HG02852 (cell line): ENCODE measurements around the gene ROBO1.
"Not testable (repeated sequence)": the region's sequence is repeated elsewhere in the genome, so short reads cannot be mapped to it uniquely, and the experiment has no call there.

Source experiments
- ATAC-seq: cut with Tn5 transposase; IDR thresholded peaks from one replicate; pipeline ENCODE4 v1.9.1; 2021; ENCODE audit warnings: mild to moderate bottlenecking, moderate library complexity; ENCODE audit not compliant: unreplicated experiment

Gene ROBO1

DNA sequence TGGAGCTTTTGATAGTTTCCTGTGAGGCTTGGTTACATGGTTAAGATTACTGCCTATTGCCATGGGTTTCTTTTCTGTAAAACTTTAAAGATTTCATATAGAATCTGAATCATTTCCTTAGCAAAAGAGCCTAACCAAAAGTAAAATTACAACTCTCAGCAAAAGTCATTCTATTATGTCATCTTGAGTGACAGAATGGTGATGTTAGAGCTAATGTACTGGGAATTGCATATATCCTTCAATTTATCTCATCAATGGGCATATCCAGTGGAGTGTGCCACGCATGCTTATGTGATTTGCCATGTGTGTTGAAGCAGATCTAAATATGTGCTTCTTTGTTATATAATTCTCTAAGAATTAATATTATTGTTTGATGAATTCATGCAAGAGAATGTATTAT lies 212.1 kb downstream of the ROBO1 start:
- no peak for ATAC-seq

DNA sequence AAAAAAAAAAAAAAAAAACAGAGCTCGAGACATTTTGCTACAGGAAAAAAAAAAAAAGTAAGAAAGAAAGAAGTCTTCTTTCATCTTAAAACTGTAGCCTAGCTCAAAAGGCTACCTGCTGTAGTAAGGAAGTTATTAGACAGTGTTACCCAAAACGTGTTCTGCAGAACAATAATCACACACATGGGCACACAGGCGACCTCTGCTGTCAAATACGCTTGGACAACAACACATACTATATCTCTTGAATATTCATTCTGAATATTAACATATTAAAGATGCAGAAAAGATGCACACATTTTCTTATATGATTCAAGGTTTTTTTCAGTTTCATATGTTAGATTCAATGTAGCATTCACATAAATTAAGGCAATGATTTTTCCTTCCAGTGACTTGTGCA lies 215.8 kb downstream of the ROBO1 start:
- ATAC-seq: no peak

- no peak for ATAC-seq
Measured at GRCh38 chr3:79551321-79551892, 216.4 kb downstream of the ROBO1 start.

DNA sequence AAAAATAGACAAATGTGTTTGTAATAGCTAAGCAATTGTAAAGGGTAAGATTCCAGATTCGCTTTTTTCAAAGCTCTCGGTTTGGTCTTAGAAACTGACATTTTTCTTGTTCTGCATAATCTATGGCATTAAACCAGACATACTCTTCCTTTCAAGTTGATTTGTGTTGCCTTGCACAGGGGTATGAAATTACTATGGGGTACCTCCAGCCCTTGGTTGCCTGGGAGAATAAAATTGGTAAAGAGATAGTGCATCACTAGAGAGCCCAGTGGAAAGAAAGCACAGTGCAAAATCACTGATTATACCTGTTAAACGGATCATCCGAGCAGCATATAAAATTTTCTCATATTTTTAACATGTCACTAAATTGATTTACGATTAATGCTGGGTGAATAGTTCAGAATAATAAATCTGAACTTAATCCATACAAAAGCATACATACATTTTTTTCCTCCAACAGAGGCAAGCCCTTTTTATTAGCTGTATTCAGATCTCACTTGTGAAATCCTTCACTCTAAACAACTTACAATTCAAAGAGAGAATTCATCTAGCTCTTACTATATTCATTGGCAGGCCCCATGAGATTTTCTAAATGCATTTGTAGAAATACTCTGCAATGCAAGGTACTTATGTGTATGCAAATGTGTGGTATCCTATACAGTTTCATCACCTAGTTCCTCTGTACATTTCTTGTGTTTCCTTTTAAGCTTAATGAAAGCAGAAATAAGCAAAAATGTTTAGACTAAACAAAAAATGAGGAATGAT lies 224.4 kb downstream of the ROBO1 start:
- ATAC-seq: no peak

GRCh38 chr3:79534727-79535126 lies 233.1 kb downstream of the ROBO1 start:
- ATAC-seq: no peak

DNA sequence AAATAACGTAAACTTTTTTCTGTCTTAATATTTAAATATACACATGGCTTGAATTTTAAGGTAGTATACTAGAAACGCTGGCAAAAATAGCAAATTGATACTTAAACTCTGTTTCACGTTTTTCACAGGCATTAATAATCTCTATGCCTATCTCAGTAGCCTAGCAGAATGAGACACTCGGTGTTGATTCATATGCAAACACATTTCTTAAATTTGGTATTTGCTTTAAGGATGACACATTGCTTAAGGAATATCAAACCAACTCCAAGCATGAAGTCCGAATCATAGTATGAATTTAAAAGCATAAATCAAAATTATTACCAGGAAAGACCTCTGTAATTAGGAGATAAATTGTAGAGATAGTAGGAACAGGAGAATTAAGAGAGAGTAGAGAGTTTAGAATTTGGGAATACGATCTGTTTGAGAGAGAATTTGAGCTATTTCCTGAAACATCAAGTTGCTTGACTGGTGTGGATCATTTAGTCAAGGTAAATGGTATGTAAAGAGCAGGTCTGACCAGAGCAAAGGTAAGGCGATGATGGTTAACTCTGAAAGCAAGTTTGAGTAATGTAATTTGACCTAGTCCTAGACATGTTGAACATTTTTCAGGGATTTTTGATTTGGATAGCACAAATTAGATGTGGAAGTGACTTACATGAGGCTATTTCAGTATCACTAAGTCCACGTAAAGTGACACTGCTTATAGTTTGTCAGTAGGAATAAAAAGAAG lies 236.1 kb downstream of the ROBO1 start:
- no peak for ATAC-seq

DNA sequence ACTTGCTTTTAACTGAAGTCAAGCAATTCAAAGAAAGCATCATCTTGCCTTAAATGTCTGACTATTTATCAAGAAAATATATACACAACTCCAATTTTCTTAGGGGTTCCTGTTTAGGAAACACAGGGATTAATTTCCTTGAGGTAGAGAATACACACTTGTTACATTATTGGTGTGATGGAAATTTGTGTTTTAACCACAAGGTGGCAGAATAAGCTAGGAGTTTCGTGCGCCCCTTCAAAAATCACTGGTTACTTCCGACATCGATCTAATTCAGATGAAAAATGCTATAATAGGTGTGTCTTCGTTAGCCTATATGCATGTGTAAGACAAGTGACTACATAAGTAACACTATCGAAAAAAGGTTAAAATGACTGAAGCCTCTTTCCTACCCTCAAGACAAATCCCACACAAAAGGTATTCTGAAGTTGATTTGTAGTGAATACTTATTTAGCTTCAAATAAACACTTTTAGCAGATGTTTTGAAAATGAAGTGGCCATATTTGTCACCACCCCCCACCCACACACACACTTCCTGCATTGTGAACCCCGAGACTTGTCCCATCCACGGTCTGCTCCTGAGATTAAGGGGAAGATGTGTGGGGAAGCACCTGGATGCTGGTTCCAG lies 246.5 kb downstream of the ROBO1 start:
- peak; percentile 67 for ATAC-seq

GRCh38 chr3:79517766-79518413 lies 249.9 kb downstream of the ROBO1 start:
- no peak for ATAC-seq

GRCh38 chr3:79516795-79517194 lies 251.0 kb downstream of the ROBO1 start:
- ATAC-seq: no peak

GRCh38 chr3:79515072-79515471 lies 252.7 kb downstream of the ROBO1 start:
- no peak for ATAC-seq

DNA sequence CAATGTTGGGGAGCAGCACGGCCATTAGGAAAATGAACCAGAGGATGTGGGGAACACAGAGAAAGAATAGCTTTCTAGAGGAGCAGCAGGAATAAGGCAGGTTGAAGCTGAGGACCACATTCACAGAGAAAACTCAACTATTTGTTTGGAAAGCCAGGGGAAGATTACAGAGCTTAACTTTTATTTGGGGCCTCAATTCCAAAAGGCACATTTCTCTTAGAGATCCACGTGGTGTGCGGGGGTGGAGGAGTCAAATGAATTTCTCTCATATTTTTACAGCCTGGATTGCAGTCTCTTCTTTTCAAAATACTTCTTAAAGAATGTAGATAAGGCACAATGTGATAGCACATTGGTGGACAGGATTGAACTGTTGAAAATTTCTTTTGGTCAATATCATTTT lies 253.7 kb downstream of the ROBO1 start:
- no peak for ATAC-seq

DNA sequence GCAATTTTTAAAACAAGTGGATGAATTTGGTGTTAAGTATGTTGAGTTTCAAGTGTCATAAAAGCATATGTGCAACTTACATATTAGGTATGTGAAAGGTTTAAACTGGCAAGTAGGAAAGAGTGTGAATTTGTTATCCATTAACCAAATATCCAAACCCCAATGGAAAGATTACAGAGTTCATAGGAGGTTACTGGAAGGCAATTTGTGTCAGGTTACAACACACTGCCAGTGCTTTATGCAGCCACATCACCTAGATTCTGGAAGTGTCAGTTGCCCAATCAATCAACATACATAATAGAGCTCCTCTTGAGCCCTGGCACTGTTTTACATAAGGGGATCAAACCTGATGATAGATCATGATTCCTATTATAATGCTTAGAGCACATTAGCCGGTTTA lies 261.0 kb downstream of the ROBO1 start:
- ATAC-seq: no peak

- not testable (repeated sequence) for ATAC-seq
Measured at GRCh38 chr3:79502216-79502681, 265.5 kb downstream of the ROBO1 start.

GRCh38 chr3:79497447-79498111 lies 270.2 kb downstream of the ROBO1 start:
- no peak for ATAC-seq

GRCh38 chr3:79491029-79491641 lies 276.7 kb downstream of the ROBO1 start:
- ATAC-seq: no peak

- ATAC-seq: no peak
Measured at GRCh38 chr3:79490165-79491028, 277.4 kb downstream of the ROBO1 start.

- no peak for ATAC-seq
Measured at GRCh38 chr3:79488407-79488806, 279.4 kb downstream of the ROBO1 start.

DNA sequence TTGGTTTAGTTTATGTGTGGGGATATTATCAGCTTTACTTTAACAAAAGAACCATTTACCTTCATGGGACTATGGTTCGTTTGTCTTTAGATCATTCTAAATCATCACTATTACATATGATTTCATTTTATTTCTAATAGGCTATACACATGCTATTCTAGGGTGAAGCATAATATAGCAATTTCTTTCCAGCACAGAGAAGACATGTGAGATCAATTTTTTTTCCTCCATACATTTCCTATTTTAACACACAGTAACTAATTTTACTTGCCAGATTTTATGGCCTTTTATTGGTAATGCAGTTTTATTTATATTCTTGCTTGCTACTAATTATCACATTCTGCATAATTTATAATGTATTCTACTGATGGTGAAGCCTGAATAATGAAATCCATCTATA lies 287.1 kb downstream of the ROBO1 start:
- no peak for ATAC-seq

- ATAC-seq: no peak
Measured at GRCh38 chr3:79478620-79479019, 289.2 kb downstream of the ROBO1 start.
